OCI-LY7 (cell line): ENCODE results near the gene PIK3R4.

Experiments
- CTCF ChIP-seq: fragments of 200-600 bp; sonication (generic); conservative IDR thresholded peaks from 2 replicates; pipeline ENCODE4 v1.5.1; 2014; ENCODE audit warnings: mild to moderate bottlenecking, antibody characterized with exemption, low read length, moderate library complexity, mixed read lengths
- EZH2phosphoT487 ChIP-seq: fragments of 200-600 bp; sonication (generic); IDR thresholded peaks from 2 replicates; pipeline ENCODE4 v1.6.1; 2018; ENCODE audit warnings: low read depth, borderline replicate concordance, mild to moderate bottlenecking, mixed run types, antibody characterized with exemption, low read length, moderate library complexity, mixed read lengths

- TF ChIP-seq CTCF (no peak), EZH2phosphoT487 (no peak)
These were observed 111.3 kb downstream of the PIK3R4 start for GRCh38 chr3:130635285-130635684.
